Activated B cell treated with CpG ODN at 0.5 μM for 24 hours (primary cell): ENCODE data around the gene CDKL5. TPM values are rescaled to one million over a fixed set of nuclear protein-coding genes. Genes with fewer than 3 reads are reported as not detected.

Source experiments
- ATAC-seq: fragments of 200-7000 bp; cut with Tn5 transposase; one replicate; pipeline ENCODE4 v1.10.0; 2021; ENCODE audit warnings: low read depth, mild to moderate bottlenecking, moderate library complexity
- CTCF ChIA-PET: fragments of 350-600 bp; sonication (Branson Sonifier 250); formaldehyde crosslinking; loops from one replicate; lab custom pipeline; 2021; ENCODE audit warnings: antibody characterized with exemption; lab: Charles Lee
- POLR2A ChIA-PET: fragments of 350-600 bp; sonication (Branson Sonifier 250); formaldehyde crosslinking; loops from one replicate; lab custom pipeline; 2021; ENCODE audit warnings: antibody characterized with exemption; lab: Charles Lee
- DNase-seq: peaks from one replicate; pipeline ENCODE4 v3.0.0; 2022
- H3K27ac Mint-ChIP-seq: one replicate; pipeline ENCODE4 v1.8.0; 2020; ENCODE audit warnings: mixed read lengths
- H3K27me3 Mint-ChIP-seq: one replicate; pipeline ENCODE4 v1.8.0; 2021; ENCODE audit warnings: mixed read lengths
- H3K36me3 Mint-ChIP-seq: one replicate; pipeline ENCODE4 v1.8.0; 2021; ENCODE audit warnings: low read depth, mixed read lengths
- H3K4me1 Mint-ChIP-seq: one replicate; pipeline ENCODE4 v1.8.0; 2021; ENCODE audit warnings: mixed read lengths
- H3K4me3 Mint-ChIP-seq: one replicate; pipeline ENCODE4 v1.8.0; 2020; ENCODE audit warnings: mild to moderate bottlenecking, mixed read lengths
- H3K9me3 Mint-ChIP-seq: one replicate; pipeline ENCODE4 v1.8.0; 2020; ENCODE audit warnings: mixed read lengths
- intact Hi-C: fragments of 100-400 bp; cut with micrococcal nuclease; formaldehyde crosslinking; loops from one replicate; pipeline ENCODE4 v1.15.1; 2024
- total RNA-seq: library from RNA; stranded (reverse); gene quantifications from 2 replicates; pipeline ENCODE4 v1.2.3, GENCODE V29; 2022
- TF ChIP-seq, protein P1 (sequence below): fragments of 200-600 bp; IDR thresholded peaks from one replicate; pipeline ENCODE4 v1.8.0; 2022; ENCODE audit warnings: antibody characterized with exemption, mild to moderate bottlenecking

CDKL5 gene
- total RNA-seq, 1 donor from 2014 or later, result 3.8 TPM

DNA sequence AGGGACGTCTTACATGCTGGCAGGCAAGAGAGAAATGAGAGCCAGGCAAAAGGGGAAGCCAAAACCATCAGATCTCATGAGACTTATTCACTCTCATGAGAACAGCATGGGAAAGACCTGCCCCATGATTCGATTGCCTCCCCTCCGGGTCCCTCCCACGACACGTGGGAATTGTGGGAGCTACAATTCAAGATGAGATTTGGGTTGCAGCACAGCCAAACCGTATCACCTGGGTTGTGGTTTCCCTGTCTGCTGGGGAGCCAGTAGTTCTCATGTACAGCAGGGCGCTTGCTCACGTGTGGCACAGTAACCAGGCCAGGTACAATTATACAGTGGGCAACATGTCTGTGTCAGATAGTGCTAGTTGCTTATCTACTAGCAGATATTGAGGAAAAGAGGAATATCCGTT lies 257.6 kb downstream of the CDKL5 start:
- Mint-ChIP-seq H3K27me3 (no peaks in the 10 kb centered on the region), H3K9me3 (no peaks in the 10 kb centered on the region), H3K4me1 (peaks cover 3% of the 10 kb centered on the region), H3K4me3 (no peak overlapping the region), H3K27ac (no peak overlapping the region), H3K36me3 (no peaks in the 10 kb centered on the region)
- ChIA-PET POLR2A (no interaction called here), CTCF (no interaction called here)
- TF ChIP-seq, protein P1, sequence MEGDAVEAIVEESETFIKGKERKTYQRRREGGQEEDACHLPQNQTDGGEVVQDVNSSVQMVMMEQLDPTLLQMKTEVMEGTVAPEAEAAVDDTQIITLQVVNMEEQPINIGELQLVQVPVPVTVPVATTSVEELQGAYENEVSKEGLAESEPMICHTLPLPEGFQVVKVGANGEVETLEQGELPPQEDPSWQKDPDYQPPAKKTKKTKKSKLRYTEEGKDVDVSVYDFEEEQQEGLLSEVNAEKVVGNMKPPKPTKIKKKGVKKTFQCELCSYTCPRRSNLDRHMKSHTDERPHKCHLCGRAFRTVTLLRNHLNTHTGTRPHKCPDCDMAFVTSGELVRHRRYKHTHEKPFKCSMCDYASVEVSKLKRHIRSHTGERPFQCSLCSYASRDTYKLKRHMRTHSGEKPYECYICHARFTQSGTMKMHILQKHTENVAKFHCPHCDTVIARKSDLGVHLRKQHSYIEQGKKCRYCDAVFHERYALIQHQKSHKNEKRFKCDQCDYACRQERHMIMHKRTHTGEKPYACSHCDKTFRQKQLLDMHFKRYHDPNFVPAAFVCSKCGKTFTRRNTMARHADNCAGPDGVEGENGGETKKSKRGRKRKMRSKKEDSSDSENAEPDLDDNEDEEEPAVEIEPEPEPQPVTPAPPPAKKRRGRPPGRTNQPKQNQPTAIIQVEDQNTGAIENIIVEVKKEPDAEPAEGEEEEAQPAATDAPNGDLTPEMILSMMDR, result no peak
- ATAC-seq, result peak; percentile 34
- intact Hi-C loops, result no loop called here
- DNase-seq, result no peak

DNA sequence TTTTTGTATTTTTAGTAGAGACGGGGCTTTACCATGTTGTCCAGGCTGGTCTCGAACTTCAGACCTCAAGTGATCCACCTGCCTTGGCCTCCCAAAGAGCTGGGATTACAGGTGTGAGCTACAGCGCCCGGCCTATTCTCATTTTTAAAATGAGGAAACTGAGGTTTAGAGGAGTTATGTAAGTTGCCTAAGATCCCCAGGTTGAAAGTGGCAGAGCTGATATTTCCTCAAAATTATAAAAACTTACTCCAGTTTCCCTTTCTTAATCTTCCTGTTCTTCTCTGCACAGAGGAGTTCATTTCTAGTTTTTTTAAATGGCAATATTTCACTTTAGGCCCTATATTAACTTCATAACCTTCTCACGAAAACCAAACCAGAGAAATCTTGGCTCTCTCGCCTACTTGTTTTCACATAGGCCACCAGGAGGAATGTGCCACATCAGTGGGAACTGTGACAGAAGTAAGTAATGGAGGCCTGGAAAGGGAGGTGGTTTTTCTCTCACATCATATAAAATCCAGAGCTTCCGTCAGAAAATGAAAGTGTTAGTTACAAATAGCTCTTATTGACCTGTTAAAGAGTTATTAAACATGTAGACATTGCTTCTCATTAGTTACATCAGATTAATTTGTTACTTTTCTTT lies 262.6 kb downstream of the CDKL5 start:
- TF ChIP-seq, protein P1, result no peak
- CTCF ChIA-PET, result no interaction called here
- ATAC-seq, result no peak
- DNase-seq, result no peak
- peaks cover 1% of the 10 kb centered on the region for H3K4me1 Mint-ChIP-seq
- POLR2A ChIA-PET, result no interaction called here
- no peak overlapping the region for H3K27ac Mint-ChIP-seq
- intact Hi-C loops, result no loop called here
- no peak overlapping the region for H3K4me3 Mint-ChIP-seq
- no peaks in the 10 kb centered on the region for H3K9me3 Mint-ChIP-seq
- no peaks in the 10 kb centered on the region for H3K36me3 Mint-ChIP-seq
- H3K27me3 Mint-ChIP-seq, result no peaks in the 10 kb centered on the region

DNA sequence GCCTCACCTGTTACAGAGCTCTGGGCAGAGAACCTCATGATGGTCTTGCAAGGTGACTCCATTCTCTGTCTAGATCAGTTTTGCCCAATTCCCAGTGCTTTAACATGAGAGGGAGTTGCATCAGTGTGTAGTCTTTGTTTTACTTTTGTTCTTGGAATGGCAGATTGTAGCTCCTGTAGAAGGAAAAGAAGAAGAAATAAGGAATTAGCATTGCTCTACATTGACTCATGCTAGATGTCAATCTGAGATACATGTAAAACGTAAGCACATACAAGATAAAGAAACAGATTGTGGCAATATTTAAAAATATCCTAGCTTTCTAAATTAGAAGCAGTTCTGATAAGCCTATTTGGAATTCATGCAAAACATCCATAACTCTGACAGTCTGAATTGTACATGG lies 266.0 kb downstream of the CDKL5 start:
- no peaks in the 10 kb centered on the region for H3K4me1 Mint-ChIP-seq
- ATAC-seq (no peak), DNase-seq (no peak)
- TF ChIP-seq, protein P1, result no peak
- H3K36me3 Mint-ChIP-seq, result no peaks in the 10 kb centered on the region
- CTCF ChIA-PET, result no interaction called here
- no peak overlapping the region for H3K27ac Mint-ChIP-seq
- H3K27me3 Mint-ChIP-seq, result no peaks in the 10 kb centered on the region
- H3K4me3 Mint-ChIP-seq, result no peak overlapping the region
- intact Hi-C loops, result no loop called here
- H3K9me3 Mint-ChIP-seq, result no peaks in the 10 kb centered on the region
- POLR2A ChIA-PET, result no interaction called here

DNA sequence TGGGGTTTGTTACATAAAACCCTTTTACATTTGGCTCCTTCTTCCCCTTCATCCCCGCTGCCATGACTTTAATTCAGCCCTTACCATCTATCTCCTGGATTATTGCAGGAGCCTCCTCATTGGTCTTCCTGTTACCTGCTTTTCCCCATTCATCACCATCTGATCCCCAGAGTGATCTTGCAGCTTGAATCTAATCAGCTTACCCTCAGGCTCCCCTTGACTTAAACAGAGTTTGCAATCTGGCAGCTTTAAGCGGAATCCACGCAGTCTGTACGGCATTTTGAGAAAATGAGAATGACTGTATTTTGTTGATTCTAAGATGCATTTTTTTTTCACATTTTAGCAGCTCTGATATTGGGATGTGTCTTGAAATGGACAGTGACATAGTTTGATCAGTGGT lies 267.1 kb downstream of the CDKL5 start:
- POLR2A ChIA-PET, result no interaction called here
- H3K27me3 Mint-ChIP-seq, result peaks cover under 1% of the 10 kb centered on the region
- CTCF ChIA-PET, result no interaction called here

DNA sequence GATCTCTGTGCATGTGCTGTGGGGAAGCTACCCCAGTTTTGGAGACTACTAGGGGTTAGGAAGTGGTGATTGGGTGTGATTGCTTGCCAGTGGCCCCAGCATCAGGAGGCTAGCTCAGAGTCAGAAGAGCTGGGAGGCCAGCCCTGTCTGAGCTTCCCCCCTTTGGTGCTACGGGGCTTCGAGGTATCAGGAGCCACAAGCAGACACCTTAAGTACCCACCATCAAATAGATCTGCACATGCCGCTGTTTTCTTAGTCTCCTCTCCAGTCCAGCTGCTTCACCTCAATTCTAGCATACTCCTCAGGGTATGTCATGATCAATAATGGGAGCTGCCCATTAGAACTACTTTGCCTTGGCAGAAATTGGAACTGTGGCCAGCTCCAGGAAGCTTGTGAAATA lies 271.2 kb downstream of the CDKL5 start:
- intact Hi-C loops, result no loop called here
- Mint-ChIP-seq H3K9me3 (no peaks in the 10 kb centered on the region), H3K27ac (no peak overlapping the region), H3K36me3 (no peaks in the 10 kb centered on the region), H3K4me1 (no peaks in the 10 kb centered on the region), H3K27me3 (peaks cover 5% of the 10 kb centered on the region), H3K4me3 (no peak overlapping the region)
- no peak for ATAC-seq
- POLR2A ChIA-PET, result no interaction called here
- no peak for DNase-seq
- TF ChIP-seq, protein P1, result no peak
- CTCF ChIA-PET, result no interaction called here

More for the DNA sequence above, 267.1 kb downstream of the CDKL5 start:
- TF ChIP-seq, protein P1, result no peak
- DNase-seq, result no peak
- H3K36me3 Mint-ChIP-seq, result no peaks in the 10 kb centered on the region
- no peak overlapping the region for H3K4me3 Mint-ChIP-seq
- H3K9me3 Mint-ChIP-seq, result no peaks in the 10 kb centered on the region
- H3K27ac Mint-ChIP-seq, result no peak overlapping the region
- no peaks in the 10 kb centered on the region for H3K4me1 Mint-ChIP-seq
- ATAC-seq, result no peak
- intact Hi-C loops, result no loop called here
